AG08395 (cell line): Measurements from ENCODE around the gene SPEG.

Experiments
- DNase-seq: peaks from one replicate; pipeline ENCODE4 v3.0.0; 2012; ENCODE audit warnings: mixed read lengths, low spot score

The SPEG gene

DNA sequence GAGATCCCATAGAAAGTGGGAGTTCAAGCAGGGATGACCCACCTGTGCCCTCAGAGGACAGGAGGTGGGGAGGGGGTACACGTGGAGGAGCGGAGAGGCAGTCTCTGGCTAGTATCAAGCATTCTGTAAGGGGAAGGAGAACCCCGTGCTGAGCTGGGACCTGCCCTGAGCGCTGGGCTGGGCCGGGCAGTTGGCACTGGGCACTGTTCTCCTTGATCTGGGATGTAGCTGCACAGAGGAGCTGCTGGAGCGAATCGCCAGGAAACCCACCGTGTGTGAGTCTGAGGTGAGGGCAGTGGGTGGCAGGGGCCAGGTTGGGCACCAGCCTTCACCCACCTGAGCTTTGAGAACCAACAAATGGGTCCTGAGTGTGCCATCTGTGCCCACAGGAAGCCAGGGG, 44.3 kb downstream of the SPEG start:
- no peak for DNase-seq

GRCh38 chr2:219480004-219480403, 45.4 kb downstream of the SPEG start:
- no peak for DNase-seq

DNA sequence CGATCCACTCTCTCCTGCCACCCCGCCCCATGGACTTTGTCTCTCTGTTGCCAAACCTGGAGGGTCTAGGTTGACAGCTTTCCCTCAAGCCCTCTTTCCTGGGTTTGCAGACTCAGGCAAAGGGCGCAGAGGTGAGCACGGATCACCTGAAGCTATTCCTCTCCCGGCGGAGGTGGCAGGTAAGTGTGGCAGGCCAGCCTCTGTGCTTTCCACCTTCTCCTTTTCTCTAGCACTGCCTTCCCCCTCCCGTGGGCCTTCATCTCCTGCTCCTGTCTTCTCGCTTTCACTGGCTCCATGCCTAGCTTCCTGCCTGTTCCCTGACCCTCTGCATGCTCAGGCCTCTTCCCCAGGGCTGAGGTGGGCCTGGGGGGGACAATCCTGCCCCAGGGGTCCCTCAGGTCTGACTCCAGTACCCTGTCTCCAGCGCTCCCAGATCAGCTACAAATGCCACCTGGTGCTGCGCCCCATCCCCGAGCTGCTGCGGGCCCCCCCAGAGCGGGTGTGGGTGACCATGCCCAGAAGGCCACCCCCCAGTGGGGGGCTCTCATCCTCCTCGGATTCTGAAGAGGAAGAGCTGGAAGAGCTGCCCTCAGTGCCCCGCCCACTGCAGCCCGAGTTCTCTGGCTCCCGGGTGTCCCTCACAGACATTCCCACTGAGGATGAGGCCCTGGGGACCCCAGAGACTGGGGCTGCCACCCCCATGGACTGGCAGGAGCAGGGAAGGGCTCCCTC, 48.2 kb downstream of the SPEG start:
- no peak for DNase-seq

DNA sequence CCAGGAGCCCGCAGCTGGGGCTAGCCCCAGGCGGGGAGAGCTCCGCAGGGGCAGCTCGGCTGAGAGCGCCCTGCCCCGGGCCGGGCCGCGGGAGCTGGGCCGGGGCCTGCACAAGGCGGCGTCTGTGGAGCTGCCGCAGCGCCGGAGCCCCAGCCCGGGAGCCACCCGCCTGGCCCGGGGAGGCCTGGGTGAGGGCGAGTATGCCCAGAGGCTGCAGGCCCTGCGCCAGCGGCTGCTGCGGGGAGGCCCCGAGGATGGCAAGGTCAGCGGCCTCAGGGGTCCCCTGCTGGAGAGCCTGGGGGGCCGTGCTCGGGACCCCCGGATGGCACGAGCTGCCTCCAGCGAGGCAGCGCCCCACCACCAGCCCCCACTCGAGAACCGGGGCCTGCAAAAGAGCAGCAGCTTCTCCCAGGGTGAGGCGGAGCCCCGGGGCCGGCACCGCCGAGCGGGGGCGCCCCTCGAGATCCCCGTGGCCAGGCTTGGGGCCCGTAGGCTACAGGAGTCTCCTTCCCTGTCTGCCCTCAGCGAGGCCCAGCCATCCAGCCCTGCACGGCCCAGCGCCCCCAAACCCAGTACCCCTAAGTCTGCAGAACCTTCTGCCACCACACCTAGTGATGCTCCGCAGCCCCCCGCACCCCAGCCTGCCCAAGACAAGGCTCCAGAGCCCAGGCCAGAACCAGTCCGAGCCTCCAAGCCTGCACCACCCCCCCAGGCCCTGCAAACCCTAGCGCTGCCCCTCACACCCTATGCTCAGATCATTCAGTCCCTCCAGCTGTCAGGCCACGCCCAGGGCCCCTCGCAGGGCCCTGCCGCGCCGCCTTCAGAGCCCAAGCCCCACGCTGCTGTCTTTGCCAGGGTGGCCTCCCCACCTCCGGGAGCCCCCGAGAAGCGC, 49.1 kb downstream of the SPEG start:
- no peak for DNase-seq

- no peak for DNase-seq
Observed at GRCh38 chr2:219484343-219485200, 49.9 kb downstream of the SPEG start.

GRCh38 chr2:219485201-219485580, 50.5 kb downstream of the SPEG start:
- no peak for DNase-seq

DNA sequence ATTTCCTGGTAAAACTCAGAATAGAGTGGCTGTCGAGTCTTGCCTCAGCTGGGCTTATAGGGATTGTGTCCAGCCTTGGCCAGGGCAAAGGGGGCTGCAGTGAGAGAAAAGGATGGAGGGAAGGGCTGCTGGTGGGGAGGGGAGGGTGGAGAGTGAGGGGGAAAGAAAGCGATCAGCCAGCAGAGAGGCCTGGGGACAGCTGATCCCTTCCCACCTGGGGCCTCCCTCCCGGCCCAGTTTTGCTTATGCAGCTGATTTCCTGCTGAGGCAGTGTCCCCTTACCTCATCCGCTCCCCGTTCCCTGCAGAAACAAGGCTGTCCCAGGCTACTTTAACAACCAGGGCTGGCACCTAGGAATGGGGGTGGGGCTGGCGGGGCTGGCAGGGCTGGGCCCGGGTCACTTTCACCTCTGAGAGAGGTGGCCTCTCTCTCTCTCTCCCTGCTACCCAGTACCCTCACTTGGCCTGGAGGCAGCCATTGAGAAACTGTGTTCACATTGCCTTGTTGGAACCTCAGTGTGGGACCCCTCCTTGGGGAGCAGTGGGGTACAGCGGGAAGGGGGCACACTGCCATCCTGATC, 51.8 kb downstream of the SPEG start:
- DNase-seq: no peak

GRCh38 chr2:219488149-219488843, 53.7 kb downstream of the SPEG start:
- no peak for DNase-seq

DNA sequence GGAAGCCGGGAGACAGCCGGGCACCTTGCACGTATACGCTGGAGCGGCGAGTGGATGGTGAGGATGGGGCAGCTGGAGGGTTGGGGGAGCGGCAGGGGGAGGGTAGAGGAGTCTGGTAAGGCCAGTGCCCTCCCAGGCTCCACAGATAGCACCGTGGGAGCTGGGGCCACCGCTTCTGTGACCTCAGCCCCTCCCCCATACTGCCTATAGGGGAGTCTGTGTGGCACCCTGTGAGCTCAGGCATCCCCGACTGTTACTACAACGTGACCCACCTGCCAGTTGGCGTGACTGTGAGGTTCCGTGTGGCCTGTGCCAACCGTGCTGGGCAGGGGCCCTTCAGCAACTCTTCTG, 54.2 kb downstream of the SPEG start:
- DNase-seq: no peak

- no peak for DNase-seq
Observed at GRCh38 chr2:219489315-219489714, 54.7 kb downstream of the SPEG start.

GRCh38 chr2:219490186-219490585, 55.5 kb downstream of the SPEG start:
- no peak for DNase-seq

DNA sequence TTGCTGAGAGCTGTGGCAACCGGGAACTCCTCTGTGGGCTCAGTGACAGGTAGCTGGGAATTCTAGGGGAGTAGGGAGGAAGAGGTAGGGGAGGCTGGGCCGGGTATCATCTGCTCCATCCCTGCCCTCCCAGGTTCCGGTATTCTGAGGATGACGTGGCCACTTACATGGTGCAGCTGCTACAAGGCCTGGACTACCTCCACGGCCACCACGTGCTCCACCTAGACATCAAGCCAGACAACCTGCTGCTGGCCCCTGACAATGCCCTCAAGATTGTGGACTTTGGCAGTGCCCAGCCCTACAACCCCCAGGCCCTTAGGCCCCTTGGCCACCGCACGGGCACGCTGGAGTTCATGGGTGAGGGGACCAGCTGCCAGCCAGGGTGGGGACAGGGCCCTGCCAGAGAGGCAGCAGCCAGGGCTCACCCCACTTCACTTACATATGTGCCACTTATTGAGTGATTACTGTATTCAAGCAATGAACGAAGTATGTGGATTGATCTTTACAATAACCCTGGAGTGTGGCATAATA, 56.0 kb downstream of the SPEG start:
- no peak for DNase-seq

DNA sequence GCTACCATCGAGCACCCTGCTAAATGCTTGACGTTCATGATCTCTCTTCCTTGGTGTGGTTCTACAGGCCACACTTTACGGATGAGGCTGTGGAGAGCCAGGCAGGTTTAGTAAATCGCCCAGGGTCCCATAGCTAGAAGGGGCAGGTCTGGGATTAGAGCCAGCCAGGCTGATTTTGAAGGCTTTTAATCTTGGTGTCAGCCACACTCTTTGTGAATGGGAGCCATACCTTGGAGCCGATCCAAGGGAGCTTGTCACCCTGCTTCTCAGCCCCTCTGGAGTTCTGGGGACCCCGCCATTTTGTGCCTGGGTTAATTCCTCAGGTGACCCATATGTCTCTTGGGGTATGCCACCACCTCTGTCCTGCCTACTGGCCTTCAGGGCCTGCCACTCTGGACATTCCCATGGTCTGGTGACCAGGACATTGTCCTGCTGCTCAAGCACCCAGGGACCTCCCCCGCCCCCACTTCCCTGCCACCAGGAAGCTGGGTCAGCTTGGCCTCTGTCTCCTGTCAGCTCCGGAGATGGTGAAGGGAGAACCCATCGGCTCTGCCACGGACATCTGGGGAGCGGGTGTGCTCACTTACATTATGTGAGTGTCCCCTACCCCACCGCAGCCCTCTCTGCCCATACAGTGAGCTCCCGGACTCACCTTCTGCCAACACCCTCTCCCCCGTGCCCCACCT, 56.8 kb downstream of the SPEG start:
- no peak for DNase-seq

DNA sequence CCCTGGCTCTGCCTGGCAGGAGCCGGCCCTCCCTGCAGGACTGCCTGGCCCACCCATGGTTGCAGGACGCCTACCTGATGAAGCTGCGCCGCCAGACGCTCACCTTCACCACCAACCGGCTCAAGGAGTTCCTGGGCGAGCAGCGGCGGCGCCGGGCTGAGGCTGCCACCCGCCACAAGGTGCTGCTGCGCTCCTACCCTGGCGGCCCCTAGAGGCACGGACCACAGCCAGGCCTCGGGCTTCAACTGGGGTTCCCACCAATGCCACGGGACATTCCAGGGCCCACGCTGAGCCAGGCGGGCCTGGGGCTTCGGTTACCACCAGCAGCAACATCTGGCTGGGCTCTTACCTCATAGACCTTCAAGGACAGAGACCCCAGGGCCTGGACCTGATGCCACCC, 57.9 kb downstream of the SPEG start:
- no peak for DNase-seq

GRCh38 chr2:219493086-219493485, 58.4 kb downstream of the SPEG start:
- DNase-seq: no peak

- no peak for DNase-seq
Observed at GRCh38 chr2:219494952-219495530, 60.4 kb downstream of the SPEG start.

DNA sequence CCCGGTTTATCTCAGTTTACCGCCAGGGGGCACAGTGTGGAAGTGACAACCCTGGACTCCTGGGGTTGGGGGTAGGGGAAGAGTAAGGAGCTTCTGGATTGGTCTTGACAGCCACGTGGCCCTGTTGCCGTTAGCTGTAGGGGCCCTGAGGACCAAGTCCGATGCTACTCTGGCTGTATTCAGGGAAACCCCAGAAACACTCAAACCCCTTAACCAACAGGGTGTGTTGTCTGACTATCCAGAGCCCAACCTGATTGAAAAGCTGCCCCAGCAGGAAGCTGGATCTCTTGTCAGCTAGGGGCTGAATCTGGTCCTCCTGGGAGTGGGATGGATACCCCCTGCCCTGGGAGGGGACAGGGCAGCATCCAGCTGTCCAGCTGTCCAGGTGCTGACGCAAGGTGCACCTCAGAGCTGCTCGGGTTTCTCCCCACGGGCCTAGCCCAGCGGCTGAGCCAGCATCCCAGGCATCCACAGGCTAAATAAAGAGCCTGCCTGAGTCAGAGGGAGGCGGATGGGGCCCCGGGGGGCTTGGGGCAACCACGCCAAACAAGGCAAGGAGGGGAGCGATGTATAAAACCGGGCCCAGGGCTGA, 61.0 kb downstream of the SPEG start:
- DNase-seq: peak; percentile 87

GRCh38 chr2:219496247-219496824, 61.7 kb downstream of the SPEG start:
- no peak for DNase-seq

- no peak for DNase-seq
Observed at GRCh38 chr2:219496825-219497494, 62.3 kb downstream of the SPEG start.
